Hematopoietic multipotent progenitor cell treated with erythropoietin and hydrocortisone succinate and interleukin-3 and kit ligand, for 4 days (in vitro differentiated cells): ENCODE measurements around the gene TBC1D14.
"Not testable (repeated sequence)": the region's sequence is repeated elsewhere in the genome, so short reads cannot be mapped to it uniquely, and the experiment has no call there.

ENCODE experiments used
- DNase-seq: peaks from one replicate; pipeline ENCODE4 v3.0.0-alpha.2; 2015

Gene TBC1D14

GRCh38 chr4:6890971-6891370 is 18.7 kb upstream of the TBC1D14 start:
- not testable (repeated sequence) for DNase-seq

DNA sequence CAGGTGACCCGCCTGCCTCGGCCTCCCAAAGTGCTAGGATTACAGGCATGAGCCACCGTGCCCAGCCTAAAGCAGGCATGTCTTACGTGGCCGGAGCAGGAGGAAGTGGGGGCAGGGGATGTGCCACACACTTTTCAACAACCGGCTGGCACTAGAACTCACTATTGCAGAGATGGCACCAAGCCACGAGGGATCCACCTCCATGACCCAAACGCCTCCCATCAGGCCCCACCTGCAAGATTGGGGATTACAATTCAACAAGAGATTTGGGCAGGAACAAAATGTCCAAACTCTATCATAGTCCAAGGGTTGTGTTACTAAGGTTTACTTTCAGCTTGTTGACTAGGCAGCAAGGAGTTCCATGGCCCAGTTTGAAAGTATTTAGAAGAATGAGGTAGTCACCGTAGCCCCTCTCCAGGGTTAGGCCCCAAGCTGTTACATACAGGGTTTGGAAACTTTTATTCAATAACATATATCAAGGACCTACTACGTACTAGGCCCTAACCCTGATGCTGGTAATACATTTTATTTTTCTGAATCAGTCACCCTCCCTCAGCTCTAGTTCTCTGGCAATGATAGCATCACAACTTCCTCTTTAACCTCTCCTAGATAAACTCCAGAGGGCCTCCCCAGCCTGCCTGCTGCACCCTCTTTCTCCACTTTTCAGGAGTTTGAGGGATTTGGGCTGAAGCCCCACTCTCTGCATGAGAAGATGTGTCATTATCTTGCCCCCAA is 18.0 kb upstream of the TBC1D14 start:
- peak; percentile 80 for DNase-seq

DNA sequence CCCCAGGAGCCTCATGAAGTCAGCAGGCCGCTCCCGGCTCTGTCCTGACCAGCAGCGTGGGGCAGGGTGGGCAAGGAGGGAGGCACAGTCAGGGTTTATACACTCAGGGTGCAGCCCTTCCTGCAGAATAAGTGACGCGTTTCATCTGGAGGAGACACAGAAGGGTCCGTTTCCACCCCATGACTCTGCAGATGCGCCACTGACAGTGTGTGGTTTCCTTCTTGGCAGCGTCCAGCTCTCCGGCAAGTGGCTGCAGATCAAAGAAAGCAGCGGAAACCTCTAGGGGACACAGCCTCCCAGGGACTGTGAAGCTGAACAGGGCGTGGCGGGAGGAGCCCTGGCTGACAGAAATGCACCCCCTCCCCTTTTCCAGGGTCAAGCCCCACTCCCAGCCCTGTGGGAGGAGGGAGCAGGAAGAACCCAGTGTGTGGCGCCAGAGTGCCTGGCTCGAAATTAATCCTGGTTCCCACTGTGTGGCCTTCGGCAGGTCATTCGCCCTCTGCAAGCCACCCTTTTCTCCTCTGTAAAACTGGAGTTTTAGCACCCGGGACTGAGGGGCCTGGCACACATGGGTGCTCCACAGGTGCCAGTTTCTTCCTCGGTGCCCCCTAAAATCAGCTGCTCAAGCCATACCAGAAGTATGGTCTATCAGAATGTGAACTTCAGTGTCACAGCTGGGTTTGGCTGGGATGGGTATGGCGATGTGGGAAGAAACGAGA is 17.3 kb upstream of the TBC1D14 start:
- peak; percentile 98 for DNase-seq

- no peak for DNase-seq
These were observed 16.8 kb upstream of the TBC1D14 start for GRCh38 chr4:6892909-6893202.

- peak; percentile 81 for DNase-seq
These were observed 16.1 kb upstream of the TBC1D14 start for GRCh38 chr4:6893449-6894085.

DNA sequence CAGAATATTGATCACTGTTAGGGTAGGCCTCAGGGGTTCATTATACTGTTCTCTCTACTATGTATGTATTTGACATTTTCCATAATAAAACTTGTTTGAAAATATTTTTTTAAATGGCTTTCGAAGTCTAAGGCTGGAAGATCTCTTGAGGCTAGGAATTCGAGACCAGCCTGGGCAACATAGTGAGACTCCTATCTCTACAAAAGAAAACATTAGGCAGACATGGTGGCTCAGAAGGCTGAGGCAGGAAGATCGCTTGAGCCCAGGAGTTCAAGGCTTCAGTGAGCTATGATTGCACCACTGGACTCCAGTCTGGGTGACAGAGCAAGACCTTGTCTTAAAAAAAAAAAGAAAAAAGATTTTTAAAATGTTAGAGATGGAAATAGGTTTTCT is 15.5 kb upstream of the TBC1D14 start:
- DNase-seq, result no peak

DNA sequence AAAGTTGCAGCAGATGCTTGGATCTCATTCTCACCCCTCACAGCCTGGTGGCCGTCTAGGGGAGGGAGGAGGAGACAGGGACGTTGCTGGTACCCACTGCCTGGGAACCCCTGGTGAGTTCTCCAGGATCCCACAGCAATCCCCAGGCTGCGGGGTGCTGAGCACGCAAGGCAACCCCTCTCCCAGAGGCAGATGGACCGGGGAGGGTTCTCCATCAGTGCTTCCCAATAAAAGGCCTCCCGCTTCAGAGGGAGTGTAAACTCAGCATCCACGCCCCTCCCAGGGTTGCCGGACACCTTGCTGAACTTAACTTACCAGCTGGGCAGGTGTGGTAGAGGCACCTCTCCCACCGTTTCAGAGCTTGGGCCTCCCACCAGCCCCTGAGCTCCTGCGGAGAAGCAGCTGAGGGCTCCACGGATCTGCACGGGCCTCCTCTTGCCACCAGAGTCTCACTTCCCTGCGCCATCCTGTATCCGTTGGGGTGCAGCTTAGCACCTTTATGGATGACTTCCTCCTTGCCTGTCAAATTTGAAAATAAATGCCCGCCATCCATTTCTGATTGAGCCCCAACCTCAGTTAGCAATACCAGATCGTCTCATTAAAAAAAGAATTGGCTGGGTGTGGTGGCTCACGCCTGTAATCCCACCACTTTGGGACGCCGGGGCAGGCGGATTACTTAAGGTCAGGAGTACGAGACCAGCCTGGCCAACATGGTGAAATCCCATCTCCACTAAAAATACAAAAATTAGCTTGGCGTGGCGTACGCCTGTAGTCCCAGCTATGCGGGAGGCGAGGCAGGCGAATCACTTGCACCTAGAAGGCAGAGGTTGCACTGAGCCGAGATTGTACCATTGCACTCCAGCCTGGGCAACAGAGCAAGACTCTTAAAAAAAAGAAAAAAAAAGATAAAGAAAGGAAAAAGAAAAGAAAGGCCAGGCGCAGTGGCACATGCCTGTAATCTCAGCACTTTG is 14.8 kb upstream of the TBC1D14 start:
- DNase-seq, result no peak

DNA sequence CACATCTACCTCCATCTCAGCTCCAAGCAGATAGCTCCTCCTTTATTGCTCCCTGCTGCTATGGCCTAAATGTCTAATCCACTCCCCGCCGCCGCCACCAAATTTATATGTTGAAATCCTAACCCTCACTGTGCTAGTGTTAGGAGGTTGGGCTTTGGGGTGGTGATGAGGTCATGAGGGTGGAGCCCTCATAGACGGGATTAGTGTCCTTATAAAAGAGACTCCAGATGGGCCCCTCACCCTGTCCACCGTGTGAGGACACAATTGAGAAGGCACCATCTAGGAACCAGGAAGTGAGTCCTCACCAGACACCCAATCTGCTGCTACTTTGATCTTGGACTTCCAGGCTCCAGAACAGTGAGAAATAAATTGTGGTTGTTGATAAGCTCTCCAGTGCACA is 13.6 kb upstream of the TBC1D14 start:
- DNase-seq, result no peak

DNA sequence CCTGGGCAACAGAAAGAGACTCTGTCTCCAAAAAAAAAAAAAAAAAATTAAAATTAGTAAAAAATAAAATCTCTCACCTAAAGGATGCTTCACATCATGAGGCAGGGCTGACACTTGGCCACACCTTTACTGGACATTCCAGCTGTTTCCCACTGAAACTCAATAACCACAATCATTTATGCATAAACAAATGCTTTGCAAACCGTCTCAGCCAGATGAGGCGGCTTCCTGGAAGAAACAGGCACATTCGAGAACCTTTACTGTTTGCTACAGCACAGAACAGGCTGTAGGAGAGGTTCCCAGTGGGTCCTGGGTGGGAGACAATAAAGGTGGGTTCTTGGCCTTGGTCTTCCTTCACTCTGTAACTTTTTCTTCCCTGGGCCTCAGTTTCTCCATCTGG is 10.9 kb upstream of the TBC1D14 start:
- DNase-seq, result no peak

DNA sequence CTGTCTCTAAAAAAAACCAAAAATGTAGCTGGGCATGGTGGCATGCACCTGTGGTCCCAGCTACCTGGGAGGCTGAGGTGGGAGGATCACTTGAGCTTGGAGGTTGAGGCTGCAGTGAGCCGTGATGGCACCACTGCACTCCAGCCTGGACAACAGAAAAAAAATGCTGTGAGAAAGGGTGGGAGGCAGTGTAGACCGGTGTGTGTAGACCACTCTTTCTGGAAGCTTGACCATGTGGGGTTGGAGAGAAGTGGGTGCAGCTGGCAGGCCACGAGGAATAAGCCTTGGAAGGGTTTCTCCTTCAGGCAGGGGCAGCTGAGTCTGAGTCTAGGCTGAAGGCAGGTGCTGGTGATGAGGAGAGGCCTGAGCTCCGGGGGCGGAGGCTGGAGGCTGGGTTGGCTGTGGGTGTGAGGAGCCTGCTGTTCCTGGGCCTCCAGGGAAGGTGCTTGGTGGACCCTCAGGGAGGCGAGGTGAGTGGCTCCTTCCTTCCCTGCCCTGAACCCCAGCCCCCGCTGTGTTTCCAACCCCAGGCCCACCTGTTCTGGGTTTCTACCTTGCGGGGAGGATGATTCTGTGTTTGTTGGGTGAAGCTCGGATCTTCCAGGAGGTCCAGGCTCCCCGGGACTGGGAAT is 9.3 kb upstream of the TBC1D14 start:
- DNase-seq, result no peak

DNA sequence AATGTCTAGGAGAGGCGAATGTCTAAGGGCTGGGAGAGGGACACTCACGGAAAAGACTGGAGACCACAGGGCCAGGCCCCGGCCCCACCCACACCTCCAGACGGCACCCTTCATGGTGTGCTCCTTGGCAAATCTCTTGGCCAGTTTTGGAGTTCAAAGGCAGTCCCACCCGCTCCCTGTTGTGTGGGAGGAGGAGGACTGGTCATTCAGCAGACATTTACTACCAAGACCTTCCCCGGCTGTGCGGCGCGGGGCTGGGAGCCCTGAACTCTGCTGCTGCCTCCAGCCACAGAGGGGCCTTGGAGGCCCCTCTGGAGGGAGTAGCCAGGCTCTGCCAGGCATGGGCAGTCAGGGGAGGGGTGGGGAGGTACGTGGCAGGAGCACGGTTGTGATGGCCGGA is 8.7 kb upstream of the TBC1D14 start:
- DNase-seq, result no peak

- no peak for DNase-seq
These were observed 7.8 kb upstream of the TBC1D14 start for GRCh38 chr4:6901669-6902317.

DNA sequence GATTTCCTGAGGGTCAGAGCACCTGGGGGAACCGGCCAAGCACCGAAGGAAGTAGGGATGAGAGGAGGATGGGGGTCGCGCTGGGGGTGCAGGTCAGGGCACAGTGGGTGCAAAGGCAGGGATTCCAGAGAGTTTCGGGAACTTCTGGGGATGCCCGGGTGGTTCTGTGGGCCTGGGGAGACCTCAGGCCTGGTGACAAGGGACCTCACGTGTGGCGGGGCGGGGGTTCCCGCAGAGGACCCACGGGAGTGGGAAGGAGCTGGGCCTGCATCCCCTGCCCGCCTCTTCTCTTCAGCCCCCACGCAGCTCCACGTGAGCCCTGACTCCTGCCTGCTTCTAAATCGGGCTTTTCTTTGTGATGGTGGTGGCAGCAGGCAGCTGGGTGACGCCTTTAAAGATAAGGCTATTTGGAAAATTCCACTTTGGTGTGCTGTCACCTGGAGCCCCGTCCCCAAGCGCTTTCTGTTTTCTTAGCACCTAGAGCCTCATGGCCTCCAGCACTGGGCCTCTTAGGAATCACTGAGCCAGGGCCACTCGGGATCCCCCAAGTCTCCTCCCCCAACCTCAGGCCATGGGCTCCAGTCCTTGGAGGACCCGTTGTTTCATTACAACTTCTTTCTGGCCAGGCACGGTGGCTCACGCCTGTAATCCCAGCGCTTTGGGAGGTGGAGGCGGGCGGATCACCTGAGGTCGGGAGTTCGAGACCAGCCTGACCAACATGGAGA is 7.1 kb upstream of the TBC1D14 start:
- no peak for DNase-seq

DNA sequence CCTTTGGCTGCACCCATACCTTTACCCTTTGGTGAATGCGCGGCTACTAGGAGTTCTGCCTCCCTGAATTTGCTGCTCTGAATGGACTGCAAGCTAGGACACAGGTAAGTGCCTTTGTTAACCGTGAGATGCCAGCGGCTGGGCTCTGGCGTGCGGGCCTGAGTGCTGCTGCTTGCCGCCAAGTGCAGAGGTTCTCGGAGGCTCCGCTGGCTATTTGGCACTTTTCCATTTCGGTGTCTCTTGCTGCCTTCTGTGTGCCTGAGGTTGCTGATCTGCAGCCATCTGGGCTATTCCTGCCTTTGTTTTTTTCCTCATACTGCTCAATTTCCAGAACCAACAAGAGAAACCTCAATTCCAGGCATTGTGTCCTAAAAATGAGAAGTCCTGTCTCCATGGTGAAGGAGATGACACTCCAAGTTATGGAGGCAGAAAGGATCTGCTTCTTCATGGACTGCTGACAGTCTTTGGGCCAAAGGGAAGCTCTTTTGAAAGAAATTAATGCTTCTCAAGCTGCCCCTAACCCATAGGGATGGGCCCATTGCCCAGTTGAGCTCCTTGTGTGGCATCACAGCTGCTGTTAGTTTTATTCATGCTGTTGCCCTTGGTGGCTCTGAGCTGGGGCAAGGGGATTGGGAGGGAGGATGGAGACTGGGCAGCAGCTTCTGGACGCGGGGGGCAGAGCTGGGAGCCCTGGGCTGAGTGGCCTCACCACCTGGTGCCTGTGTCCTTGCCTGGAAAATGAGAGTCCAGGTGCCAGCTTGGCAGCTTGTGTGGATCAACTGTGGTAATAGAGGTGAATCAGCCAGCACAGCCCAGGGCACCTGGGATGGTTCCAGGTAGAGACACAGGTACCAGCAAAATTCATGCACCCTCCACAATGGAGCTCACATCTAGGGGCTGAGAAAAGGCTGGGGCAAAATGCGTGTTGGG is 3.8 kb upstream of the TBC1D14 start:
- no peak for DNase-seq

DNA sequence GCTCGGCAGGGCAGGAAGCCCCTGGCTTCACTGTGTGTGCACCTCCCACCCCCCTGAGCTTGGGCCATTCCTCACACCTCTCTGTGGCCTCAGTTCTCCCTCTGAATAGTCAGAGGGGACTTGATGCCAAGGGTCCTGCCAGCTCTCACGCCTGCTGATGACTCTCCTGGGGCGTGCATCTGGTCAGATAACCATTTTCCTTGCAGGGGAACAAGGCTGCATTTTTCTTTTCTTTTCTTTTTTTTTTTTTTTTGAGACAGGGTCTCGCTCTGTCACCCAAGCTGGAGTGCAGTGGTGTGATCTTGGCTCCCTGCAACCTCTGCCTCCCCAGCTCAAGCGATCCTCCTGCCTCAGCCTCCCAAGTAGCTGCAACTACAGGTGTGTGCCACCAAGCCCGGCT is 3.1 kb upstream of the TBC1D14 start:
- not testable (repeated sequence) for DNase-seq

DNA sequence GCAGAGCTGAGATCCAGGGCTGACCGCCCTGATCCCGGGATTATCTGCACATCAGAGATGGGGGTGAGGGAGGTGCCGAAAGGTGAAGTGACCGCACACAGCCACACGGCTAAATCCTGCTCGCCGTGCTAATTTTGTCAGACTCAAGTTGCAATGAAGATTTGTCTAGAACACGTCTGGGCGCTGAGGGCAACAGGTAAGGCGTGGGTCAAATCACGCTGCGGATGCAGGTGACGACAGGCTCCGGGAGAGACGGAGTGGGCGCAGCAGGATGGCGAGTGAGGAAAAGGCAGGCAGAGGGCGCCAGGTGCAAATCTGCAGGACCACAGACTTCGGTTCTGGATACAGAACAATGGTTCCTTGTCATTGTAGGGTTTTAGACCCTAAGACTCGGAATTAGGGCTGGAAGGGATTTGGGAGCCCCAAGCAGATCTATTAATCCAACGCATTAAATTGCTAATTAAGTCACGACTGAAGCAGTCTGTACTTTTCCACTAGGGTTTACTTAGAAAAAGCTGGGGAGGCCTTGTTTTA is 1.9 kb upstream of the TBC1D14 start:
- no peak for DNase-seq

GRCh38 chr4:6908432-6909112 is 1.1 kb upstream of the TBC1D14 start:
- DNase-seq, result no peak

DNA sequence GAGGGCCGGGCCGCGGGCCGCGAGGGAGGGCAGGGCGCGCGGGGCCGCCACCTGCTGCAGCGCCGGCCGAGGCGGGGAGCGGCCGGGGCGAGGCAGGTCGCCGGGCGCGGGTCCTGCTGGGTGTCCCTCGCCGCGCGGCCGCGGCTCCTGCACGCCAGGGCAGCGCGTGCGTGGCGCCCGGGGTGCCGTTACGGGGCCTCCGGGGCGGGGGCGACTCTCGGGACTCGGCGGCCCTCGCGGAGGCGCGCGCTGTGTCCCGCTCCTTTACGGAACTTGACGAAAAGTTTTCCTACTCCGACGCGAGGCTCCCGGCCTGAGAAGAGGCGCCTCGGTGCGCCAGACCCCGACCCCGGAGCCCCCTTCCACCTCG is 329 bp downstream of the TBC1D14 start:
- peak; percentile 69 for DNase-seq

DNA sequence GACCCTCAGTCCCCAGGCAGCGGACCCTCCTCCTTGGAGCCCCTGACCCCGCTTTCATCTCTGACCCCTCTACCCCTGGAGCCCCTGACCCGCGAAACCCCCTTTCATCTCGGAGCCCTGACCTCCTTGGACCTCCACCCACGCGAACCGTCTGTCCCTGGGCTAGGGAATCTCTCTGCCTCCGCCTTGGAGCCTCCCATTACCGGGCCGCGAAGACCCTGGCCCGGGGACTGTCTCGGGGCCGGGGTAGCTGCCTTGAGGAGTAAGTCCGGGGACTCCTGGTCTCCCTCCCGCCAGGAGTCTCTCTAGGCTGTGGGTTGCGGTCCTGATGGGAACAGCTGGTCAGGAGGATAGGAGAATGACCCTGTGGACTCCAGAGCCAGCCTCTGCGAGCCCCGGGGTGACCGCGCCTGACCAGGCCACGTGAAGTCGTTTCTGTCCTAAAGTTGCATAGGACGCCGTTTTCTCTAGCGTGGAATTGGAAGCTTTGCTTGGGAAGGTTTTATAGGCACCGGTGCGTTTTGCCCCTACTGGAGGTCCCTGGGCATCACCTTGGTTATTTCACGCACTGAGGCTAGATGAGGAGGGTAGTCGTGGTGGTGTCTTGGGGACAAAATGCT is 824 bp downstream of the TBC1D14 start:
- DNase-seq, result peak; percentile 68
